Activated T-cell treated with anti-CD3 and anti-CD28 coated beads for 4 hours (primary cell): ENCODE measurements around the gene MRRF.

Experiments
- DNase-seq: peaks from one replicate; pipeline ENCODE4 v3.0.0-alpha.2; 2020

MRRF gene

DNA sequence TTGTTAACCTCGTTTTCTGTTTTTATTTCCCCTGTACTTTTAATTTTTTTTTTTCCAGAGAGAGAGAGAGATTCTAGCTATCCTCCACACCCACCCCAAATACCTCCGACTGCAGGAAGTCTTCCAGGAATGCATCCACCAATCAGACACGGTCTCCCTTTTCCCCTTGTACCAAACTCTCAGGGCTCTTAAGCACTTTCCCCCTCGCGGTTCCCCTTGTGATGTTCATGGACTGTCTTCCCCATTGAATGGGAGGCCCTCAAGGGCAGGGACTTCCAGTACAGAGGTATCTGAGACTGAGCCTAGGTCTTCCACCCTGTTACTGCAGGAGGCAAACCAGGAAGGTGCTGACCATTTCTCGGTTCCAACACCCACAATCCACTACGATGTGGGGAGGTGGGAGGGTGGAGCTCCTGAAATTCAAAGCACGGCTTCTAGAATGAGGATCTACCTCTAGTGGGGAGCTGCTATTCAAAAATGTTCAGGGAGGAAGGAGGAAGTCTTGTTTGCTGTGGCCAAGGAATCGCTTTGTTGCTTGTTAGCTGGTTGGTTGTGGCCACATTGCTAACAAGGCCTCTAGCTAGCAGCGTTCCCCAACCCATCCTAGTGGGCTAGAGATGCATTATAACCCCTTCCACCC is 68.6 kb downstream of the MRRF start:
- no peak for DNase-seq

DNA sequence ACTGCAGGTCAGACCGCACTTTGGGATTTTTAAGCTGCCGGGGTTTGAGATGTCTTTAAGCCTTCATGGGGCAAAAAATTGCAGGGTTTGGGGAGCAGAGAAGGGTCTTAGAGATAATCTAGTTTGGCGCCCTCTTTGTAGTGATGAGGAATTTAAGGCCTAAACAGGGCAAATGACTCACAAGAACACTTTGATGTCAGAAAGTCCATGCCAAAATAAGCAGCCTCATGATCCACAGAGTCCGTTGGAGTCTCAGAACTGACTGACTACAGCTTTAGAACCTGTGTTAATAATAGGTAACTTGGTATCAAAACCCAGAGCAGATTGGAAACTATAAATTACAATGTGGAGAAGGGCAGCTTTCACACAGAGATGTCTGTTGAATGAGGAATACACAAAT is 70.2 kb downstream of the MRRF start:
- no peak for DNase-seq

DNA sequence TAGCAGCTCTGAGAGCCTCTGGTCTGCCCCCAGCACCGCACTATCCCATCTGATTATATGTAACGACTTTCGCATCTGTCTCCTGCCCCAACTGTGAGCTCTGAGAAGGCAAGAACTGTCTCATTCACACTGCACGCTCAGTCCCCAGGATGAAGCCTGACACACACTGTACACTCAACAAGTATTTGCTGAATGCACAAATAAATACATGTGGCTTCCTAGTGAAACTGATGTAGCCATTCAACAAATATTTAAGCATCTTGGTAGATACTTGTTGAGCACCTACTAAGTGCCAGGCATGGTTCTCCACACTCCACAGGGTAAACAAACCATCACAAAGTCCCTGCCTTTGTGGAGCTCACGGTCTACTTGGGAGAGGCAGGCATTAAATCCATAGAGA is 71.5 kb downstream of the MRRF start:
- DNase-seq: no peak

DNA sequence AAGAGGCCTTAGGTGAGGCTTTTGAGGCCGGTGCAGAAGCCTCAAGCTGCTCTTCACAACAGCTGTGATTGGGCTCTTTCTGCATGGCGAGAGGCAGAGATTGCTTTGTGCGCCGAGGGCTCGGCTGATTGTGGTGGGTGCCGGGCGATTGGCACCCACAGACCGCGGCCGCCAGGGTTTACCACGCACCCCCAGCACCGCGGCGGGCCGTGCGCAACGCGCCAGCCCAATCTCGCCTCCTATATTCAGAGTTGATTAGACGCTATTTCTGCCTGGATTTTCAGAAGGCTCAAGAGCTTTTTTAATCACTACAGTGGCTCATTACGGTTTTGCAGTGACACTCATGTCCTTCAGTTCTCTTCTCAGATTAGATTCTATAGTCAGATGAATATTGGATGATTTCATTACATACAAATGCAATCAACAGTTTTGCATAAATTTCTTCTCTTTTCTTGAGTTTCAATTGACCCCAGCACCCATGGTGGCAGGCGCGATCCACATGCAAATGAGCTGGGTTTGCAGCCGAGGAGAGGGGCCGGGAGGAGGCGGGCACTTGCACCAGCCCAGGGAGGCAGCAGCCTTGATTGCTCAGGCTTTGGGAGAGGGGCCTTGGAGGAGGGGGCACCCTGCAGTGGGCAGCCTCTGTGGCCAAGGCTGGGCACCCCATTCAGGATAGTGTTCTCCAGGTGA is 72.3 kb downstream of the MRRF start:
- DNase-seq: no peak

DNA sequence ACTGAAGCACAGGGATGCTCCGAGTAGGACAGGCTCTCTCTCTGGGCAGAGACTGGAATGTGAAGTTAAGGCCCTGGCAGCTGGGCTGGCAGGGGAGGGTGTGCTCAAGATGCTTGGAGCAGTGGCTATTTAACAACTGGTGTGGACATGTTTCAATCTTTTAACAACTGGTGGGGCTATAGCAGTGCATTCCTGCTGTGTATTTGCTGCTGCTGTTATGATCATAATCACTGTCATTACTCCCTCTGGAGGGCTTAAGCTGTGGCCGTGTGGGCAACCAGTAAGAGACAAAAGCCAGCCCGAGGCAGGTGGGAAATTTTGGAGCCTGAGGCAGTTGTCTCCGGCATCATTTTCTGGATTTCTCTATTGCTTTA is 72.9 kb downstream of the MRRF start:
- no peak for DNase-seq

DNA sequence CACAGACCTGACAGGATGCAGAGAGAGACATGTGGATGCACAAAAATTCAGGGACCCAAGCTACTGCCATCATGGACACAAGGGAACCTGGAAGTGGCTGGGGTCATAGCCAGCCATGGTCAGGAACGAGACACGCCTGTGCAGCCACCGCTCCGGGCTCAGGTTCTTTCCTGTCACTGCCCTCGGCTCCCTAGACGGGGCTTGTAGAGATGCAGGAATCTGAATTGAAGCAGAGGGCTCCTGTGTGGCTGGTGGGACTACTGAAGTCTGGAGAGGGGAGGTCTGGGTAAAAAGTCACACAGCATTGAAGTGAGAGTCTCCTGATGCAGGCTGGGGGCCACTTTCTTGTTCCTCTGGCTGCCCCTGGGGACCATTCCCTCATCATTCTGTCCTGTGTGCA is 73.9 kb downstream of the MRRF start:
- DNase-seq: no peak

DNA sequence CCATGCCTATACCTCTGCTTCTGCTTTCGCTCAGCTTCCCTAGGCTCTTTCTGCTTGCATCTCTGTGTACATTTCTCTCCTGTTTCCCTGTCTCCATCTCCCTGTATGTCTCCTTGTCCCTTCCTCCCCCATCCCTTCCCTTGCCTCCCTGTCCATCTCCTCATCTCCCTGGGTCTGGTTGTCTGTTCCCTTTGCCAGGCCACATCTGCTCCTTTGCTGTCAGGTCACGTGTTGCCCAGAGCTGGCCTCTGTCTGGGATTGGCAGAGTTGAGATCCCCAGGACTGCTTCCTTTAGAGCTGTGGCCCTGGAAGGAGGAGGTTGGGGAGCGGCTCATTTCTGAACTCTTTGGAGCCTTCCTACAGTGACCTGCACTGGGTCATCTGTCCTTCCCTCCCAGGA is 74.3 kb downstream of the MRRF start:
- DNase-seq: no peak

DNA sequence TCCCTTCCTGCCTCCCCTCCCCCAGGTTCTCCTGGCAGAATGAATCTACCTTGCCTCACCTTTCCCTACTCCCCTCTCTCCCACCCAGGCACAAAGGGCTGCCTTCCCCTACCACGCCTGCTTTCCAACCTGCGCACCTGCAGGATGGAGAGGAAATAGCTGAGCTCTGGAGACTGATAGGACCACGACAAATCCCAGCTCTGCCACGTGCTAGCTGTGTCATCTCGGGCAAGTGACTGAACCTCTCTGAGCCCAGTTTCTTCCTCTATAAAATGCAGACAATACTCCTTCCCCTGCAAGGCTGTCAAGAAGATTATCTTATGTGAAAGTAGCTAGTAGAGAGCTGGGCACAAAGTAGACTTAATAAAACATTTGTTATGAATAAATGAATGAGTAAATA is 74.9 kb downstream of the MRRF start:
- no peak for DNase-seq

DNA sequence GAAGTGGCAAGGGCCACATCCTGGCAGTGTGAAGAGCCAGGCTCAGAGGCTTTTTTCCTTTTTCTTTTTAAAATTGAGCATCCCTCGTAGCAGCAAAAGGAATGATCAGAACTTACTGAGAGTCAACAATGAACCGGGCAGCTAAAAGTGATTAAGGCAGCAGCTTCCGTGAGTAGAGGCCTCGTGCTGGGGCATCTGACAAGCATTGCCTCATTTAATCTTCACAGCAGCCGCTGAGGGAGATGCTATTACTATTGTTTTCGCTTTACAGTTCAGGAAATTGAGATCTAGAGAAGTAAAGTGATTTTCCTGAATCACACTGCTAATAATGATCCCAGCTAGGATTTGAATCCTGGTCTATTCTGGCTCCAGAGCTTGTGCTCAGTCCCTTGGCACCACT is 75.5 kb downstream of the MRRF start:
- no peak for DNase-seq

DNA sequence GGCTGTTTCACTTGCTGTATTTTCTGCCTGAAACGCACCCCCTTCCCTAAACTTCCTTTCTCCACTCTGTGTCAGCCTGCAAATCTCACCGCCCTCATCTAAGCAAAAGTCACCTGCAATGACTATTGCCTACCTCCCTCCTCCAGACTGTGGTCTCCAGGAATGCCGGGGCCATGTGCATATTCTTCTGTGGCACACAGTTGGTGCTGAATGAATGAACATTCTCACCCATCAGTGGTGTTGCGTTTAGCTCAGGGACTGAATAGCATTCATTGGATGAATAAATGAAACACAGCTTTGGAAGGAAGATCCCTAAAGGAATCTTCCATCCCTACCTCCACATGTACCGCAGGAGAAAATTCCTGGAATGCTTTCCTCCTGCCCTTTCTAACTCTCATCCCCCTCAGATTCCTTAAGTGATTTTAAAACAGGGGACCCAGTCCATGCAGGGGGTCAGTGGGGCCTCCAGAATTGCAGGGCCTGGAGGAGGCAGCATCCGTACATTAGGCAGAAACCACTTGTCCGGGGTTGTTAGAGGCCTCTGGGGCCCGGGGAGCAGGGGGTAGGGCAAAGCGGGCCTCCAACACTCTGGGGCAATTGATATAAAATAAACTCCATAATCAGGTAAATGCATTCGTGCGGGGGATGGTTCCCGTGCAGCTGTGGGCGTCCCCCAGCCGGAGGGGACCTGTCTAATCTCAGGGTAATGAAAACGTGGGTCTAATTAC is 77.8 kb downstream of the MRRF start:
- DNase-seq: no peak

DNA sequence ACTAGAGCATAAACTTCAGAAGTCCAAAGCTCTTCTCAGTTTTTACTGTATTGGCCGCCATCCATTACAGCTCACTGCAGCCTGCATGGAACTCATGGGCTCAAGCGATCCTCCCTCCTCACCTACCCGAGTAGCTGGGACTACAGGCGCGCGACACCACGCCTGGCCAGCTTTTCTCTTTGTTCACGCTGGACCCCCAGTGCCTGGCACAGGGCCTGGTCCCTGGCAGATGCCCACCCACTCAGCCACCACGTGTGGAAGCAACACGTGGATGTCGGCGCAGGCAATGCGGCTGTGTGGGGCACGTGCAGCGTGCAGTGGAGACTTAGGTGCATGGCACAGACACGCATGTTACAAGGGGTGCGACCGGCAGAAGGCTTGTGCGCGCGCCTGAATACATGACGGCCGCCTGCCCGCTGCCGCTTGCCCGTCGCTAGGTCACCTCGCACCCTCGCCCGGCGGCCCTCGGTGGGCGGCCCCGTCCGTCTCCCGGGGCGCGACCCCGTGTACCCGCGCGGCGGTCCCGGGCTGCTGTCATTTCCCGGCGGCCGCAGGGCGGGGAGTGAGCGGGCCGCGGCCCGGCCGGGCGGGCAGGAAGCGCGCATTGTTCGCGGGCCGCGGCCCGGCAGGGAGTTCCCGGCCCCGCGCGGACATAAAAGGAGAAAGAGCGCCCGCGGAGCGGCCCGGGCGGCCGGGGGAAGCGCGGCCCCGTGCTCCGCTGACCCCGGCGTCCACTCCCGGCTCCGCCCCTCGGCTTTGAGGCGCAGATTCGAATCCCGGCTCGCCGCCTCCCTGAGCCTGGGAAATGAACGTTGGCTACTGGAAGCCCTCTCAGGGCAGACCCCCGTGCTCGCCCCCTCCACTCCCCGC is 82.0 kb downstream of the MRRF start:
- DNase-seq: no peak

DNA sequence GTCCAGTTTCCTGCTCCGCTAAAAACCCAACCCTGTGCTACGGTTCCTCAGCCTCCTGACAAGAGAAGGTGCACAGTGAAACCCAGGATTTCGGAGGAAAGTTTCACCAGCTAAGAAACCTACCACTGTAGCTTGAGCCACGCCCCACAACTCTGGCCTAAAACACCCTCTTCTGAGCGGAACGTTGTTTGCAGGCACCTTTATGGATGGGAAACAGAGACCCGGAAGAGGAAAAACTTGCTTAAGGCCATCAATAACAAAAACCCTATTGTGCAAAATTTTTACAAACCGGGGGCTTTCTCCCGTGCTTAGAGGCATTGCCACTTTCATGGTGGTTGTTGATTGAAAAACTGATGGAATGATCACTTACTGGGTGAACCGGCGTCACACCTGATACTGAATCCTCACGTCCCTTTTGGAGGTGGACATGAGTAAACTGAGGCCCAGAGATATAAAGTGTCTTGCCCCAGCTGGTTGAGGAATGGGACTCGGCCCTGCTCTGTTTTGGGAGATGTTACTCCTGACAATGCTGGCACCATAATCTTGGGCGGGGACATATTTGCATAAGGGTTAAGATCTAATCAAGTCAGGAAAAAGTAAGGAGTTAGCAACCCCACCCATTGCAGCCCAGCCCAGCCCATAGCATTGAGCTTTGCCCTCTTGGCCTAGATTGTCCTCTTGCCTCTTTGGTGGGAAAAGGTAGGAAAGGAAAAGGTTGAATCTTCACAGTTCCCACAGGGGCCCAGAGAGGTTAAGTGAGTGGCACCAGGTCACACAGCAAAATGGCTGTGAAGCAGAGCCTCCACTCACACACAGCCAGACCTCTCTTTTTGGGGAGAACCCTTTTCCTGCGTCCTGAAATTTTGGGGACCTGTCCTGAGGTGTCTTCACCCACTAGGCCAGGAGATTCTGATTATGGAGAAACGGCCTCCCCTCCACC is 82.9 kb downstream of the MRRF start:
- DNase-seq: no peak

DNA sequence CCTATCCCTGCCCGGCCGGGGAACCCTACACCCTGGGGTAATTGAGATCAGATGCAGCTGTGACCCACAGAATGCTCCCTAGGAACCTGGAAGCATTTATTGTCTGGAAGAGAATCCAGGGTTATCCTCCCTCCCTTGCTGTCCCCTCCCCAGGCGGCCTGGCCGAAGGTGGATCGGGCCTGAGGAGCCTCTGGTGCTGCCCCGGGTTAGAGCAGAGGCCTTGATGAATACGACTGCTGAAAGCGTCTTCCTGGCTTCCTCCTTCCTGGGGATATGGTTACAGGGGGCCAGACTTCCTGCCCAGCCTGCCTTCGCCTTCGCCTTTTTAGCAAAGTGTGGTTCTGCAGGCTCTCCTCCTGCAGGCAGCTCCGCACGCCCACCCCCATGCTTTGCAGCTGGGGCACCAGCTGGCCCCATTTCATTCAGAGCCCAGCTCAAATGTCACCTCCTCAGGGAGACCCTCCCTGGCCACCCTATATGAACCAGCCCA is 83.7 kb downstream of the MRRF start:
- no peak for DNase-seq

DNA sequence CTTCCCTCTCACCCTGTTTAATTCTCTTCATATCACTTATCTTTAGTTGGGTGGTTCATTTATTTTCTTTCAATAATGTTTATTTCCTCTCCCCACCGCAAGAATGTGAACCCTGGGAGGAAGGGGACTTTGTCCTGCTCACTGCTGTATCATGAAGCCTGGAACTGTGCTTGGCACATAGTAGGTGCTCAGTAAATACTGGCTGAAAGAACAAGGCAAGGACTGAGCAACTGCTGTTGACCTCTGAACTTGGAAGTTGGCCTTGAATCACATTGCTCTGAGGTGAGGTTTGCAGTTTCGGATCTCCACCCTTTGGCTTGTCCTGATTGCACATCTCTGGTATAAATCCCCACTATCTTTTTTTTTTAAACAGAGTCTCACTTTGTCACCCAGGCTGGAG is 84.1 kb downstream of the MRRF start:
- DNase-seq: no peak

DNA sequence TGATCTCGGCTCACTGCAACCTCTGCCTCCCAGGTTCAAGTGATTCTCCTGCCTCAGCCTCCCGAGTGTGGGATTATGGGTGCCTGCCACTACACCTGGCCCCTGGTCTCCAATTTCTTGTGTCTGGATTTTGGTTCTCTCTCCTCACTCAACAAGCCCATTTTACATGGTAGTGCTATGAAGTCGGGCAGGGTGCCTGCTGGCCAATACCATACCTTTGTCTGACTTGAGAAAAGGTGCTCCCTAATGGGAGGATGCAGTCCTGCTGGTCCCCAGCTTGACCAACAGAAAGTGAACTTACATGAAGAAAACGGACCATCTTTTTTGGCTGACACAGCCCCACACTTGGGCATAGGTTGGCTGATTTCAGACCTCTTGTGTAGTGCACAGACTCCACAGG is 84.5 kb downstream of the MRRF start:
- DNase-seq: no peak

DNA sequence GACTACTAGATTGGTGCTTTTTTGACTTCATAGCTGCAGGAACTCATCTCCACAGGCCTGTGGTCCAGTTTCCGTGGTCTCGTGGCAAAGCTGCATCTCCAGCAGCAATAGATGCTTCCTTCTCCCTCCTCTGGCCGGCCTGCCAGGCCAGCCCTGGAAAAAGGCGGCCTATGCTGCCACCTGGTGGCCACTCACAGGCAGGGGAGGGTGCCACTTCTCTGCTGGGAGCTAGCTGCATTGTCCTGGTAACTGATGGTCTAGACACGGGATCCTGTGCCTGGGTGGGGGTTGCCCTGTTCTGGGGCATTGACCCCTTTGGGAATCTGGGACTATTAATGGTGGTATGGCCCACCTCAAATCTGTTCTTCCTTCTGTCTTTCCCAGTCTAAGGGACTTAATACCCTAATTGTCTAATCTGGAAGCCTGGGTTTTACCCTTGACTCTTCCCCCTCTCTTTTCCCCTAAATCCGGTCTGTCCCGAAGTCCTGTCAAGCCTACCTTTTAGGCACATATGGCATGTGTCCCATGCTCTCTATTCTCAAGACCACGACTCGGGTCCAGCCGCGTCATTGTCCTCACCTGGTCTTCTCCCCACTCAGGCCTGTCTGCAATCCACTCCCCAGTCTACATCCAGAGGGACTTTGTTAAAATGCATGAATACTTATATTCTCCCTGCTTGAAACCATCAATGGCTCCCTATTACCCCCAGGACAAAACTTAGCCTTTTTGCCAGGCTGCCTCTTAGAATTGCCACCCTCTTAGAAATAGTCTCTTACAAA is 86.1 kb downstream of the MRRF start:
- DNase-seq: peak; percentile 68

DNA sequence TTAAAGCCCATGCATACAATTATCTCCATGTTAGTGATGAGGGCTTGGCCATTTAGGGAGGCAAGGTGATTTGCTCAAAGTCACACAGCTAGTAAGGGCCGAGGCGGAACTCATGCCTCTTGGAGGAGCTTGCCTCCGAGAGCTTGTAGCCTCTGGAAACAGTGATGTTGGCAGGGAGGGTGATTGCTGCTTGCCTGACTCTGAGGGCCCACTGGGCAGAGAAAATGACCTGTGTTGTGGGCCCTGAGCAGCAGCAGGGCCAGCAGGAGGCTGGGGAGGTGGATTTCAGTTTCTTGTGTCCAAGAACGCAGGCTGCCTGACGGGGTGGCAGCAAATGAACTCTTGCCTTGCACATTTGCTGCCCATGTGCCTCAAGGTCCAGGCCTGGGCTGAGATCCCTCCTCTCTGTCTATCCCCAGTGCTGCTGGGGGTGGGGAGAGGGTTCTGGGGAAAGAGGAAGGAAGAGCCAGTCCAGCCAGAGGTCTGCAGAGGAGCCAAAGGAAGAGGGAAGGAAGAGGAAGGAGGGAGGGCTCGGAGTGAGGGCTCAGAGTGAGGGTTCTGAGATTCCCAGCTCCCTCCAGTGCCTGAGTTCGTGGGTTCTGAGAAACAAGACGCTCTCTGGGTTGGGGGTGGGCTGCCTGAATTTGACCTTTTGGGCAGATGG is 90.0 kb downstream of the MRRF start:
- DNase-seq: no peak

DNA sequence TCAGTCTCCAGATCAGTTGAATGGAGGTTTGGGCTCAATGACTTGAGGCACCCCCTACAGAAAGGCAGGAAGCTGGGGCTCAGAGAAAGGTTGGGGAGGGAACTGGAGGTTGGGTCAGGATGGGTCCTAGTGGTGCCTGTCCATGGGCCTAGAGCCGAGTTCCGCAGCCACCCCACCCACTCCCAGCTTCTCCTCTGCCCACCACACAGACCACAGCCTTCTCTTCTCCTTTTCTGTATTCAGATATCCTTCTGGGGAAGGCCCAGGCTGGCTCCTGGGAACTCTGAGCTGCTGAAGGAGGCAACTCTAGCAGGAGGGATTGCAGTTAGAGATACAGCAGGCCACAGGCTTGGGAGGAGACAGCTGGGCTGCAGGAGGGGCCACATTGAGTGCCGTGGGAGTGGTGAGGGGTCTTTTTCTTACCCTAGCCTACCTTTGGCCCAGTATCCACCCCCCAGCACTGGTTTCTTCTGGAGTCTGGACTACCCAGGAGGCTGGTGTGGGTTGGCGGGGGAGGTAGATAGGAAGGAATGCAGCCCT is 90.7 kb downstream of the MRRF start:
- DNase-seq: no peak

DNA sequence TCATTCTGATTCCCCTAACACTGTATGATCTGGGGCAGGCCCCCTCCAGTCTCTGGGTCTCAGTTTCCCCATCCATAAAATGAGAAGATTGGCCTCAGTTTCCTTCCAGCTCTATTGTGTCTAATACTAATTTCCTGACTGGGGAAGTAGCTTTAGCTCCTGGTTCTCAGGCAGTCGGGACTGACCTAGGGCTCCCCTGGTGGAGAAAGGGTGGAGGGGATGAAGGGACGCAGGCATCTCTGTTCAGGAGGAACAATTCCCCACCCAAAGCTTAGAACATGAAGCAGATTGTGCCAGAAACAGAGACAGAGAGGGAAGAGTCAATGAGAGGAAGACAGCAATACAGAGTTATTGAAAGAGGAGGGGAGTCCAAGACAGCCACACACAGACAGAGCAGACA is 91.9 kb downstream of the MRRF start:
- DNase-seq: no peak

DNA sequence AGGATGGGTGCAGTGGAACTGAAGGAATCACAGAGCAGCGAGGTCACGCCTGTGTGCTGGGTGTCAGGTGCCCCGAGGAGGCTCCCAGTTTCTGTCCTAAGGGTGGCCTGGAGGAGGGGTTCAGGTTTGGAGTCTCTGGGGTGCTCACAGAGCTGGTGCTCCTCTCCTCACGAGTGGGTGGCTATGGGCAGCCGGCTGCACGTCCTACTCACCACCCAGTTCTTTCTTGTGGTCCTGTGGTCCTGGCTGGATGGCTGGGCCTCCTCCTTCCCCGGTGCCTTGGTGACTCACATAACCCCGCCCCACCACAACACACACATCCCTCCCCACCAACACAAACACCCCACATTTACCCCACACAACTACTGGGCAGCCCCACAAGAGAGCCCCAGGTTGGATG is 96.2 kb downstream of the MRRF start:
- DNase-seq: no peak
